ENCODE measurements around the gene SPINK14. TPM values are rescaled to one million over a fixed set of nuclear protein-coding genes. Genes with fewer than 3 reads are reported as not detected.

SPINK14 gene
- total and polyA plus RNA-seq, 4 donors, result not detected

- 82% methylated on average over 2 of the region's 2 CpGs for WGBS
- Histone ChIP-seq H3K9ac (ENCODE audit: low read depth in 1 of 2, low read length in 2 of 2) (no peak overlapping the region), H3K27me3 (ENCODE audit: control insufficient read depth in 4 of 4, insufficient read depth in 4 of 4, low read length in 3 of 4) (no peaks in the 10 kb centered on the region)
Observed at GRCh38 chr5:148141645-148142044, 26.7 kb upstream of the SPINK14 start.

GRCh38 chr5:148145916-148146315 is 22.4 kb upstream of the SPINK14 start:
- no peak overlapping the region for H3K4me3 ChIP-seq (ENCODE audit: low read depth in 1 of 3, low read length in 3 of 3)
- no peaks in the 10 kb centered on the region for H3K36me3 ChIP-seq (ENCODE audit: control insufficient read depth in 4 of 4, insufficient read depth in 3 of 4, low read depth in 1 of 4, low read length in 3 of 4)
- H3K4me1 ChIP-seq (ENCODE audit: control insufficient read depth in 4 of 4, insufficient read depth in 4 of 4, low read length in 3 of 4), result peaks cover 3 to 16% (median 6%) of the 10 kb centered on the region in 4 donors
- no peak overlapping the region for H3K9ac ChIP-seq (ENCODE audit: low read depth in 1 of 2, low read length in 2 of 2)
- no peaks in the 10 kb centered on the region for H3K27me3 ChIP-seq (ENCODE audit: control insufficient read depth in 4 of 4, insufficient read depth in 4 of 4, low read length in 3 of 4)
- no peak overlapping the region for H3K27ac ChIP-seq (ENCODE audit: low read depth in 1 of 2, low read length in 2 of 2)
- no peak for DNase-seq (ENCODE audit: low spot score)
- H3K9me3 ChIP-seq (ENCODE audit: control insufficient read depth in 4 of 4, low read length in 3 of 4), result no peaks in the 10 kb centered on the region
- TF ChIP-seq SP1 (IDR thresholded peaks at IDR 0.05), result no peak

More at GRCh38 chr5:148141645-148142044, 26.7 kb upstream of the SPINK14 start:
- no peaks in the 10 kb centered on the region for H3K36me3 ChIP-seq (ENCODE audit: control insufficient read depth in 4 of 4, insufficient read depth in 3 of 4, low read depth in 1 of 4, low read length in 3 of 4)
- no peak for DNase-seq (ENCODE audit: low spot score)
- H3K9me3 ChIP-seq (ENCODE audit: control insufficient read depth in 4 of 4, low read length in 3 of 4), result no peaks in the 10 kb centered on the region
- H3K4me1 ChIP-seq (ENCODE audit: control insufficient read depth in 4 of 4, insufficient read depth in 4 of 4, low read length in 3 of 4), result peaks cover 0 to 9% (median under 1%) of the 10 kb centered on the region in 4 donors
- no peak overlapping the region for H3K27ac ChIP-seq (ENCODE audit: low read depth in 1 of 2, low read length in 2 of 2)
- no peak overlapping the region for H3K4me3 ChIP-seq (ENCODE audit: low read depth in 1 of 3, low read length in 3 of 3)
- no peak for TF ChIP-seq TAF1 (conservative IDR thresholded peaks at IDR 0.05)
- TF ChIP-seq RAD21 (IDR thresholded peaks at IDR 0.05), result no peak
- TF ChIP-seq RXRA (IDR thresholded peaks at IDR 0.05), result no peak

GRCh38 chr5:148146487-148146886 is 21.9 kb upstream of the SPINK14 start:
- no peaks in the 10 kb centered on the region for H3K36me3 ChIP-seq (ENCODE audit: control insufficient read depth in 4 of 4, insufficient read depth in 3 of 4, low read depth in 1 of 4, low read length in 3 of 4)
- H3K4me3 ChIP-seq (ENCODE audit: low read depth in 1 of 3, low read length in 3 of 3), result no peak overlapping the region
- no peak for DNase-seq (ENCODE audit: low spot score)
- H3K27ac ChIP-seq (ENCODE audit: low read depth in 1 of 2, low read length in 2 of 2), result no peak overlapping the region
- no peaks in the 10 kb centered on the region for H3K9me3 ChIP-seq (ENCODE audit: control insufficient read depth in 4 of 4, low read length in 3 of 4)
- H3K27me3 ChIP-seq (ENCODE audit: control insufficient read depth in 4 of 4, insufficient read depth in 4 of 4, low read length in 3 of 4), result no peaks in the 10 kb centered on the region
- WGBS, result 28% methylated on average over 1 of the region's 1 CpG
- TF ChIP-seq FOXA1 (IDR thresholded peaks at IDR 0.05), result no peak
- no peak for TF ChIP-seq HNF4G (IDR thresholded peaks at IDR 0.05)
- no peak for TF ChIP-seq EGR1 (IDR thresholded peaks at IDR 0.05; ENCODE audit: low read depth in 2 of 2)
- TF ChIP-seq, protein P1, sequence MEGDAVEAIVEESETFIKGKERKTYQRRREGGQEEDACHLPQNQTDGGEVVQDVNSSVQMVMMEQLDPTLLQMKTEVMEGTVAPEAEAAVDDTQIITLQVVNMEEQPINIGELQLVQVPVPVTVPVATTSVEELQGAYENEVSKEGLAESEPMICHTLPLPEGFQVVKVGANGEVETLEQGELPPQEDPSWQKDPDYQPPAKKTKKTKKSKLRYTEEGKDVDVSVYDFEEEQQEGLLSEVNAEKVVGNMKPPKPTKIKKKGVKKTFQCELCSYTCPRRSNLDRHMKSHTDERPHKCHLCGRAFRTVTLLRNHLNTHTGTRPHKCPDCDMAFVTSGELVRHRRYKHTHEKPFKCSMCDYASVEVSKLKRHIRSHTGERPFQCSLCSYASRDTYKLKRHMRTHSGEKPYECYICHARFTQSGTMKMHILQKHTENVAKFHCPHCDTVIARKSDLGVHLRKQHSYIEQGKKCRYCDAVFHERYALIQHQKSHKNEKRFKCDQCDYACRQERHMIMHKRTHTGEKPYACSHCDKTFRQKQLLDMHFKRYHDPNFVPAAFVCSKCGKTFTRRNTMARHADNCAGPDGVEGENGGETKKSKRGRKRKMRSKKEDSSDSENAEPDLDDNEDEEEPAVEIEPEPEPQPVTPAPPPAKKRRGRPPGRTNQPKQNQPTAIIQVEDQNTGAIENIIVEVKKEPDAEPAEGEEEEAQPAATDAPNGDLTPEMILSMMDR (IDR thresholded peaks at IDR 0.05; ENCODE audit: low read depth, low read length, missing input control), result no peak
- peak; percentile 14 for TF ChIP-seq SP1 (IDR thresholded peaks at IDR 0.05)
- no peak for TF ChIP-seq GABPA (IDR thresholded peaks at IDR 0.05 in 1 of 2, conservative IDR thresholded peaks at IDR 0.05 in 1 of 2)
- TF ChIP-seq, protein P2, sequence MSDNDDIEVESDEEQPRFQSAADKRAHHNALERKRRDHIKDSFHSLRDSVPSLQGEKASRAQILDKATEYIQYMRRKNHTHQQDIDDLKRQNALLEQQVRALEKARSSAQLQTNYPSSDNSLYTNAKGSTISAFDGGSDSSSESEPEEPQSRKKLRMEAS (IDR thresholded peaks at IDR 0.05), result peak; percentile 91
- peak in 1 of 2 donors; percentile 42 for TF ChIP-seq HNF4A (conservative IDR thresholded peaks at IDR 0.05)
- no peak for TF ChIP-seq TAF1 (conservative IDR thresholded peaks at IDR 0.05)
- TF ChIP-seq, protein P3, sequence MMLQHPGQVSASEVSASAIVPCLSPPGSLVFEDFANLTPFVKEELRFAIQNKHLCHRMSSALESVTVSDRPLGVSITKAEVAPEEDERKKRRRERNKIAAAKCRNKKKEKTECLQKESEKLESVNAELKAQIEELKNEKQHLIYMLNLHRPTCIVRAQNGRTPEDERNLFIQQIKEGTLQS (IDR thresholded peaks at IDR 0.05), result no peak
- TF ChIP-seq RXRA (IDR thresholded peaks at IDR 0.05), result peak; percentile 25 to 49
- peak; percentile 14 for TF ChIP-seq ZBTB33 (IDR thresholded peaks at IDR 0.05)
- no peak for TF ChIP-seq NR2F2 (IDR thresholded peaks at IDR 0.05)
- peak; percentile 29 for TF ChIP-seq FOXA2 (IDR thresholded peaks at IDR 0.05)
- no peak for TF ChIP-seq JUND (IDR thresholded peaks at IDR 0.05)
- H3K9ac ChIP-seq (ENCODE audit: low read depth in 1 of 2, low read length in 2 of 2), result no peak overlapping the region
- H3K4me1 ChIP-seq (ENCODE audit: control insufficient read depth in 4 of 4, insufficient read depth in 4 of 4, low read length in 3 of 4), result peaks cover 3 to 16% (median 6%) of the 10 kb centered on the region in 4 donors
